A549 (cell line): ENCODE data around the gene TRIM71. TPM values are rescaled to one million over a fixed set of nuclear protein-coding genes. Genes with fewer than 3 reads are reported as not detected.
A peak's percentile ranks its signal among the peaks of the same experiment; 100 is the strongest.
"Not testable (repeated sequence)": the region's sequence is repeated elsewhere in the genome, so short reads cannot be mapped to it uniquely, and the experiment has no call there.

Source experiments
- ATAC-seq, 2 experiments: fragments of 200-7000 bp in 1 of 2; fragments of >200 bp in 1 of 2; cut with Nextera tagmentation in 1 of 2; cut with Tn5 transposase in 1 of 2; 3 replicates each; pipeline versions ENCODE4 v1.8.0 to v1.9.1; 2018 to 2020; ENCODE audit warnings: mild to moderate bottlenecking in 1 of 2, moderate library complexity in 1 of 2
- CTCF ChIA-PET: fragments of 300-600 bp; sonication (Branson Sonifier 250); formaldehyde crosslinking; extraction: SDS; loops from one replicate; lab custom pipeline; 2021; ENCODE audit warnings: antibody characterized with exemption, inconsistent platforms; lab: Yijun Ruan, JAX
- POLR2A ChIA-PET: fragments of 350-600 bp; formaldehyde crosslinking; extraction: SDS; loops from one replicate; lab custom pipeline; 2021; ENCODE audit warnings: antibody characterized with exemption, inconsistent platforms; lab: Yijun Ruan, JAX
- DNase-seq, 2 experiments: peaks; one replicate each; pipeline versions ENCODE4 v3.0.0 to v3.0.0-alpha.2; 2011 to 2016; ENCODE audit warnings: low read depth in 1 of 2, low spot score in 1 of 2
- FAIRE-seq: peaks from 2 replicates; lab custom pipeline; 2011; peaks lifted over from hg19 to GRCh38; lab: Jason Lieb, UNC
- H3K27ac ChIP-seq, 2 experiments: fragments of >200 bp; sonication (Bioruptor Twin); formaldehyde crosslinking; 3 replicates each; pipeline ENCODE4 v1.5.1; 2016 to 2017
- H3K4me1 ChIP-seq: fragments of >200 bp; sonication (Bioruptor Twin); formaldehyde crosslinking; 3 replicates; pipeline ENCODE4 v1.6.1; 2016
- H3K4me2 ChIP-seq: fragments of >200 bp; sonication (Bioruptor Twin); formaldehyde crosslinking; 3 replicates; pipeline ENCODE4 v1.6.1; 2016
- H3K4me3 ChIP-seq: fragments of >200 bp; sonication (Bioruptor Twin); formaldehyde crosslinking; 3 replicates; pipeline ENCODE4 v1.5.1; 2016
- H3K9me3 ChIP-seq: fragments of >200 bp; sonication (Bioruptor Twin); formaldehyde crosslinking; 3 replicates; pipeline ENCODE4 v1.6.1; 2016
- ATOH8 ChIP-seq: fragments of 250-450 bp; sonication (Bioruptor Pico); IDR thresholded peaks from 2 replicates; pipeline ENCODE4 v1.5.0; 2020; ENCODE audit warnings: low read depth, mild to moderate bottlenecking, moderate library complexity
- CHD4 ChIP-seq: fragments of 200-600 bp; sonication (generic); IDR thresholded peaks from 2 replicates; pipeline ENCODE4 v1.6.1; 2016; ENCODE audit warnings: antibody characterized with exemption, mild to moderate bottlenecking, borderline replicate concordance
- E2F6 ChIP-seq: IDR thresholded peaks from 2 replicates; pipeline ENCODE4 v1.6.1; 2012; ENCODE audit warnings: low read depth, borderline replicate concordance
- FOXS1 ChIP-seq: fragments of 250-450 bp; sonication (Bioruptor Pico); IDR thresholded peaks from 2 replicates; pipeline ENCODE4 v1.5.0; 2020; ENCODE audit warnings: mild to moderate bottlenecking, moderate library complexity
- GATA3 ChIP-seq: IDR thresholded peaks from 2 replicates; pipeline ENCODE4 v1.6.1; 2012; ENCODE audit warnings: borderline replicate concordance
- MYC ChIP-seq: IDR thresholded peaks from 2 replicates; pipeline ENCODE4 v1.6.1; 2012; ENCODE audit warnings: mild to moderate bottlenecking, inconsistent platforms, low read length, improper control_type of control experiment, borderline replicate concordance
- PHF8 ChIP-seq: fragments of 200-600 bp; sonication (generic); IDR thresholded peaks from 2 replicates; pipeline ENCODE4 v1.6.1; 2016; ENCODE audit warnings: low read depth, mild to moderate bottlenecking, antibody characterized with exemption, moderate library complexity, borderline replicate concordance
- POLR2A ChIP-seq: IDR thresholded peaks from 2 replicates; pipeline ENCODE4 v1.6.1; 2012; ENCODE audit warnings: mild to moderate bottlenecking, low read length
- RCOR1 ChIP-seq: fragments of 150-350 bp; IDR thresholded peaks from 2 replicates; pipeline ENCODE4 v1.6.1; 2014; ENCODE audit warnings: antibody characterized with exemption, low read length, low read depth
- TFCP2L1 ChIP-seq: fragments of 250-450 bp; sonication (Bioruptor Pico); IDR thresholded peaks from 2 replicates; pipeline ENCODE4 v1.5.0; 2021; ENCODE audit warnings: mild to moderate bottlenecking
- TP53 ChIP-seq: fragments of 250-450 bp; sonication (Bioruptor Pico); IDR thresholded peaks from 2 replicates; pipeline ENCODE4 v1.5.0; 2021; ENCODE audit warnings: mild to moderate bottlenecking, moderate library complexity
- ZC3H11A ChIP-seq: fragments of 450-650 bp; IDR thresholded peaks from 2 replicates; pipeline ENCODE4 v1.6.1; 2014; ENCODE audit warnings: antibody characterized with exemption, mild to moderate bottlenecking
- WGBS: methylation state at CpG from one replicate; pipeline ENCODE4 v1.1.6; 2017; ENCODE audit errors: missing lambda C conversion rate; 5-methylcytosine and 5-hydroxymethylcytosine counted together
- polyA plus RNA-seq, 4 experiments: library from polyadenylated mRNA; depleted of rRNA in 3 of 4; stranded (reverse); fragments of >200 nt; fragmentation: RNase III in 1 of 4; extraction: RNeasy Plus Mini Kit Qiagen cat#74134 plus additional on column Dnase treatment in 1 of 4; gene quantifications; 2 replicates in 3 of 4; 3 replicates in 1 of 4; pipeline ENCODE4 v1.2.3, GENCODE V29; 2011 to 2017
- TF ChIP-seq, protein P1 (sequence below): fragments of 250-450 bp; sonication (Bioruptor Pico); IDR thresholded peaks from 2 replicates; pipeline ENCODE4 v1.5.0; 2021; ENCODE audit warnings: mild to moderate bottlenecking, moderate library complexity, borderline replicate concordance
- TF ChIP-seq, protein P2 (sequence below): fragments of 200-600 bp; sonication (generic); IDR thresholded peaks from 2 replicates; pipeline ENCODE4 v1.6.1; 2016; ENCODE audit warnings: antibody characterized with exemption, mild to moderate bottlenecking, moderate library complexity

Gene TRIM71
- polyA plus RNA-seq, 2 of the 4 experiments (the other 2 are of a cell fraction) = 0.01 TPM; not detected in 1

- no peak for DNase-seq
- 33% methylated on average over 2 of the region's 2 CpGs for WGBS
- Histone ChIP-seq H3K4me2 (no peak overlapping the region), H3K27ac (no peak overlapping the region), H3K9me3 (0 out of 3 replicates have a peak, but pooled peaks cover under 1% of the 10 kb centered on the region), H3K4me1 (peaks cover 7% of the 10 kb centered on the region; the same call in 1 of the 3 replicates)
- CTCF ChIA-PET = interaction anchor here (1.5 kb wide), 1 partner anchor 17 kb away, joined by 9 read pairs; no protein-coding TSS in a partner anchor
- no peak for FAIRE-seq
- ATAC-seq = peak in 1 of 2 experiments; percentile 35; a peak in 1 of 6 replicates
- TF ChIP-seq POLR2A (no peak), PHF8 (no peak), ZC3H11A (no peak), TFCP2L1 (no peak), TP53 (no peak), ATOH8 (CRISPR knock-in tag) (no peak), E2F6 (no peak)
- TF ChIP-seq, protein P1, sequence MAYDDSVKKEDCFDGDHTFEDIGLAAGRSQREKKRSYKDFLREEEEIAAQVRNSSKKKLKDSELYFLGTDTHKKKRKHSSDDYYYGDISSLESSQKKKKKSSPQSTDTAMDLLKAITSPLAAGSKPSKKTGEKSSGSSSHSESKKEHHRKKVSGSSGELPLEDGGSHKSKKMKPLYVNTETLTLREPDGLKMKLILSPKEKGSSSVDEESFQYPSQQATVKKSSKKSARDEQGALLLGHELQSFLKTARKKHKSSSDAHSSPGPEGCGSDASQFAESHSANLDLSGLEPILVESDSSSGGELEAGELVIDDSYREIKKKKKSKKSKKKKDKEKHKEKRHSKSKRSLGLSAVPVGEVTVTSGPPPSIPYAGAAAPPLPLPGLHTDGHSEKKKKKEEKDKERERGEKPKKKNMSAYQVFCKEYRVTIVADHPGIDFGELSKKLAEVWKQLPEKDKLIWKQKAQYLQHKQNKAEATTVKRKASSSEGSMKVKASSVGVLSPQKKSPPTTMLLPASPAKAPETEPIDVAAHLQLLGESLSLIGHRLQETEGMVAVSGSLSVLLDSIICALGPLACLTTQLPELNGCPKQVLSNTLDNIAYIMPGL (CRISPR knock-in tag) = no peak
- TF ChIP-seq, all 56 proteins: peak for 0
- POLR2A ChIA-PET = no interaction called here
- no peak overlapping the region for H3K4me3 ChIP-seq
Measured at GRCh38 chr3:32797776-32798175, 20.0 kb upstream of the TRIM71 start.

DNA sequence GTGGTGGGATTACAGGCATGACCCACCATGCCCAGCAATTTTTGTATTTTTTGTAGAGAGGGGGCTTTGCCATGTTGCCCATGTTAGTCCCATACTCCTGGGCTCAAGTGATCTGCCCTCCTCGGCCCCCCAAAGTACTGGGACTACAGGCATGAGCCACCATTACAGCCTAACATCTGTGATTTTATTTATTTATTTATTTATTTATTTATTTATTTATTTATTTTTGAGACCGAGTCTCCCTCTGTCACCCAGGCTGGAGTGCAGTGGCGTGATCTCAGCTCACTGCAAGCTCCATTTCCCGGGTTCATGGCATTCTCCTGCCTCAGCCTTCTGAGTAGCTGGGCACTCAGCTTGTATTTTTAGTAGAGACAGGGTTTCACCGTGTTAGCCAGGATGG, 16.4 kb upstream of the TRIM71 start:
- H3K4me1 ChIP-seq, H3K9me3 ChIP-seq, H3K4me2 ChIP-seq, ATAC-seq, POLR2A ChIA-PET, FAIRE-seq, H3K27ac ChIP-seq, H3K4me3 ChIP-seq, DNase-seq, CTCF ChIA-PET: not testable (repeated sequence)
- 61% methylated on average over 5 of the region's 5 CpGs for WGBS
- peak; percentile 81 for TF ChIP-seq ZC3H11A

- Histone ChIP-seq H3K9me3 (no peaks in the 10 kb centered on the region), H3K27ac (no peak overlapping the region), H3K4me3 (no peak overlapping the region), H3K4me1 (peaks cover 28% of the 10 kb centered on the region), H3K4me2 (peak overlapping the region; percentile 20; the same call in 1 of the 3 replicates)
- ChIA-PET POLR2A (no interaction called here), CTCF (interaction anchor here (0.6 to 1.3 kb wide), 6 partner anchors 8 to 87 kb away, joined by 3 read pairs; no protein-coding TSS in a partner anchor)
- DNase-seq (peak in 1 of 2 experiments; percentile 48), FAIRE-seq (no peak), ATAC-seq (peak; percentile 76 to 88)
- 11% methylated on average over 2 of the region's 2 CpGs for WGBS
- TF ChIP-seq FOXS1 (CRISPR knock-in tag) (no peak), RCOR1 (no peak), MYC (no peak), ATOH8 (CRISPR knock-in tag) (no peak), CHD4 (no peak), GATA3 (no peak), ZC3H11A (no peak)
- TF ChIP-seq, protein P2, sequence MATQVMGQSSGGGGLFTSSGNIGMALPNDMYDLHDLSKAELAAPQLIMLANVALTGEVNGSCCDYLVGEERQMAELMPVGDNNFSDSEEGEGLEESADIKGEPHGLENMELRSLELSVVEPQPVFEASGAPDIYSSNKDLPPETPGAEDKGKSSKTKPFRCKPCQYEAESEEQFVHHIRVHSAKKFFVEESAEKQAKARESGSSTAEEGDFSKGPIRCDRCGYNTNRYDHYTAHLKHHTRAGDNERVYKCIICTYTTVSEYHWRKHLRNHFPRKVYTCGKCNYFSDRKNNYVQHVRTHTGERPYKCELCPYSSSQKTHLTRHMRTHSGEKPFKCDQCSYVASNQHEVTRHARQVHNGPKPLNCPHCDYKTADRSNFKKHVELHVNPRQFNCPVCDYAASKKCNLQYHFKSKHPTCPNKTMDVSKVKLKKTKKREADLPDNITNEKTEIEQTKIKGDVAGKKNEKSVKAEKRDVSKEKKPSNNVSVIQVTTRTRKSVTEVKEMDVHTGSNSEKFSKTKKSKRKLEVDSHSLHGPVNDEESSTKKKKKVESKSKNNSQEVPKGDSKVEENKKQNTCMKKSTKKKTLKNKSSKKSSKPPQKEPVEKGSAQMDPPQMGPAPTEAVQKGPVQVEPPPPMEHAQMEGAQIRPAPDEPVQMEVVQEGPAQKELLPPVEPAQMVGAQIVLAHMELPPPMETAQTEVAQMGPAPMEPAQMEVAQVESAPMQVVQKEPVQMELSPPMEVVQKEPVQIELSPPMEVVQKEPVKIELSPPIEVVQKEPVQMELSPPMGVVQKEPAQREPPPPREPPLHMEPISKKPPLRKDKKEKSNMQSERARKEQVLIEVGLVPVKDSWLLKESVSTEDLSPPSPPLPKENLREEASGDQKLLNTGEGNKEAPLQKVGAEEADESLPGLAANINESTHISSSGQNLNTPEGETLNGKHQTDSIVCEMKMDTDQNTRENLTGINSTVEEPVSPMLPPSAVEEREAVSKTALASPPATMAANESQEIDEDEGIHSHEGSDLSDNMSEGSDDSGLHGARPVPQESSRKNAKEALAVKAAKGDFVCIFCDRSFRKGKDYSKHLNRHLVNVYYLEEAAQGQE = no peak
Measured at GRCh38 chr3:32813180-32813579, 4.6 kb upstream of the TRIM71 start.
